HepG2 (cell line): ENCODE measurements around the gene RBM15B. TPM values are rescaled to one million over a fixed set of nuclear protein-coding genes. Genes with fewer than 3 reads are reported as not detected.
A peak's percentile ranks its signal among the peaks of the same experiment; 100 is the strongest.

Experiments
- ATAC-seq: fragments of 200-7000 bp; cut with Tn5 transposase; 3 replicates; pipeline ENCODE4 v1.9.1; 2020; ENCODE audit warnings: mild to moderate bottlenecking, moderate library complexity
- BruUV-seq: library from RNA; stranded (reverse); fragments of 400-500 nt; replicated peaks from 2 replicates; lab custom pipeline; 2021; lab: Mats Ljungman, UMichigan
- CTCF ChIA-PET: fragments of 300-600 bp; formaldehyde crosslinking; extraction: SDS; loops from one replicate; lab custom pipeline; 2021; ENCODE audit warnings: low total read pairs, inconsistent platforms, low intra/inter-chr PET ratio; lab: Yijun Ruan, JAX
- POLR2A ChIA-PET: fragments of 350-600 bp; sonication (Branson Sonifier 250); formaldehyde crosslinking; loops from one replicate; lab custom pipeline; 2020; ENCODE audit warnings: antibody characterized with exemption, inconsistent platforms; lab: Yijun Ruan, JAX
- DNase-seq: peaks from one replicate; pipeline ENCODE4 v3.0.0-alpha.2; 2015; ENCODE audit warnings: low spot score
- FAIRE-seq: peaks from 3 replicates; lab custom pipeline; 2011; peaks lifted over from hg19 to GRCh38; lab: Jason Lieb, UNC
- H2AFZ ChIP-seq: one replicate; pipeline ENCODE4 v1.6.1; 2011; ENCODE audit warnings: low read length, inconsistent platforms
- H3K27ac ChIP-seq: fragments of 300-600 bp; 3 replicates; pipeline ENCODE4 v1.8.0; 2011; ENCODE audit warnings: mixed run types, mild to moderate bottlenecking, mixed read lengths, low read length, inconsistent platforms; ENCODE audit not compliant: insufficient read depth; ENCODE audit errors: extremely low read length
- H3K27me3 ChIP-seq, 2 experiments: fragments of 200-600 bp in 1 of 2; 2 replicates in 1 of 2; 3 replicates in 1 of 2; pipeline versions ENCODE4 v1.6.0 to v1.8.0; 2011; ENCODE audit warnings: low read length in 2 of 2, mild to moderate bottlenecking in 2 of 2, moderate library complexity in 2 of 2, inconsistent platforms in 1 of 2; ENCODE audit not compliant: insufficient read depth in 2 of 2, control insufficient read depth in 1 of 2
- H3K36me3 ChIP-seq, 2 experiments: fragments of 200-600 bp in 1 of 2; replicated peaks in 1 of 2; 2 replicates in 1 of 2; 3 replicates in 1 of 2; pipeline versions ENCODE4 v1.5.1 to v1.8.0; 2011; ENCODE audit warnings: low read length in 2 of 2, inconsistent platforms in 1 of 2; ENCODE audit not compliant: insufficient read depth in 2 of 2, control insufficient read depth in 1 of 2
- H3K4me1 ChIP-seq: 2 replicates; pipeline ENCODE4 v1.5.1; 2012; ENCODE audit warnings: low read length, inconsistent platforms; ENCODE audit not compliant: insufficient read depth
- H3K4me2 ChIP-seq: 2 replicates; pipeline ENCODE4 v1.6.0; 2011; ENCODE audit warnings: low read depth, low read length, inconsistent platforms
- H3K4me3 ChIP-seq, 3 experiments: fragments of 200-600 bp in 1 of 3; sonication (generic), shearing (Covaris generic) in 1 of 3; replicated peaks in 1 of 3; 2 replicates each; pipeline ENCODE4 v1.5.1; 2011 to 2016; ENCODE audit warnings: low read length in 3 of 3, inconsistent platforms in 2 of 3, low read depth in 2 of 3, mild to moderate bottlenecking in 2 of 3, control low read depth in 1 of 3, mixed read lengths in 1 of 3; ENCODE audit not compliant: insufficient read depth in 1 of 3
- H3K79me2 ChIP-seq: one replicate; pipeline ENCODE4 v1.6.1; 2011; ENCODE audit warnings: low read length, inconsistent platforms; ENCODE audit not compliant: insufficient read depth
- H3K9ac ChIP-seq: 2 replicates; pipeline ENCODE4 v1.6.0; 2011; ENCODE audit warnings: mild to moderate bottlenecking, low read depth, low read length, inconsistent platforms; ENCODE audit not compliant: insufficient read depth
- H3K9me3 ChIP-seq: 2 replicates; pipeline ENCODE4 v1.5.1; 2012; ENCODE audit warnings: mild to moderate bottlenecking, low read length
- H4K20me1 ChIP-seq: 2 replicates; pipeline ENCODE4 v1.6.0; 2011; ENCODE audit warnings: inconsistent platforms, mild to moderate bottlenecking, low read length, moderate library complexity; ENCODE audit not compliant: insufficient read depth
- SUZ12 ChIP-seq: fragments of 150-350 bp; IDR thresholded peaks from 2 replicates; pipeline ENCODE4 v1.6.1; 2014; ENCODE audit warnings: low read depth, low read length
- ZBTB33 ChIP-seq: sonication (generic); formaldehyde crosslinking; IDR thresholded peaks from 2 replicates; pipeline ENCODE4 v1.4.0; 2020; ENCODE audit warnings: missing genetic modification reagents
- ZNF652 ChIP-seq: IDR thresholded peaks from 2 replicates; pipeline ENCODE4 v1.6.1; 2016; ENCODE audit warnings: low read depth, borderline replicate concordance
- WGBS: methylation state at CpG from one replicate; pipeline ENCODE4 v1.1.6; 2017; ENCODE audit warnings: low lambda C conversion rate; 5-methylcytosine and 5-hydroxymethylcytosine counted together
- in situ Hi-C: cut with HindIII; loops from 2 replicates; pipeline ENCODE4 v1.10.0; 2017; ENCODE audit warnings: low pct_unique_long_range_greater_than_20kb; ENCODE audit not compliant: extremely low pct_ligation_motif_present
- intact Hi-C: fragments of 100-400 bp; cut with micrococcal nuclease; formaldehyde crosslinking; loops from one replicate; pipeline ENCODE4 v1.10.0; 2022; ENCODE audit not compliant: unreplicated experiment
- polyA plus RNA-seq, 8 experiments: library from polyadenylated mRNA; depleted of rRNA in 3 of 8; stranded (reverse) in 7 of 8; unstranded in 1 of 8; fragments of >200 nt; fragmentation: Illumina TruSeq in 4 of 8; extraction: Trizol in 4 of 8; gene quantifications; 2 replicates each; pipeline versions ENCODE4 v1.2.1 to v1.2.3, GENCODE V29; 2011 to 2016; ENCODE audit warnings: low read depth in 4 of 8, missing spikeins in 1 of 8, mixed read lengths in 1 of 8; ENCODE audit not compliant: insufficient read depth in 1 of 8
- total RNA-seq, 5 experiments: library from RNA; depleted of rRNA; stranded (reverse); fragments of >200 nt; fragmentation: Illumina TruSeq; extraction: Trizol; gene quantifications; 2 replicates each; pipeline ENCODE4 v1.2.3, GENCODE V29; 2016; ENCODE audit warnings: low read depth in 1 of 5

Gene RBM15B
- total and polyA plus RNA-seq, 2 of the 13 experiments (the other 11 are each of a cell fraction or from before 2014, with no cell fraction given), result 8.2 to 19.3 TPM

DNA sequence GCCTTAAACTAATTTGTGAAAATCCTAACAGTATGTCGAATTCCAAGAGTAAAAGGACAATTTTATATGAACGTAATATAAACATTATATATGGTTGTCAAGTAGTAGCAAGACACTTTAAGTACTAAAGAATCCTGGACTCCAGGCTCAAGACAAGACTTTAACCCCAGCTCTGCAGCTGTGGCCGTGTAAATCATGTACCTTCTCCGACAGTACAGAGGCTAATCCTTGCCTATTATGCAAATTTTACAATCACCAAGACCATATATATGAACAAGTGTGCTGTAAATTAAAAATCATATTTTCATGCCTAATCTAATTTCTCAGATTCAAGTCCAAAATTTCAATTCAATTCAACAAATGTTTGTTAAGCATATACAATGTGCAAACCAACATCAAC lies 35.8 kb downstream of the RBM15B start:
- 93% methylated on average over 4 of the region's 4 CpGs for WGBS
- H4K20me1 ChIP-seq, result no peaks in the 10 kb centered on the region
- CTCF ChIA-PET, result no interaction called here
- no peaks in the 10 kb centered on the region for H3K4me1 ChIP-seq
- no peak for ATAC-seq
- no peaks in the 10 kb centered on the region for H3K9me3 ChIP-seq
- H3K4me3 ChIP-seq, result no peak overlapping the region
- peaks cover 15 to 49% of the 10 kb centered on the region in 2 experiments for H3K36me3 ChIP-seq
- TF ChIP-seq ZNF652 (CRISPR knock-in tag), result no peak
- no peak for DNase-seq
- no peak overlapping the region for H3K9ac ChIP-seq
- H3K79me2 ChIP-seq, result no peaks in the 10 kb centered on the region
- H2AFZ ChIP-seq, result no peak overlapping the region
- in situ Hi-C loops, result no loop called here
- H3K4me2 ChIP-seq, result no peak overlapping the region
- POLR2A ChIA-PET, result no interaction called here
- BruUV-seq, result no TSS peak
- H3K27ac ChIP-seq, result no peak overlapping the region
- intact Hi-C loops, result no loop called here
- FAIRE-seq, result no peak
- no peaks in the 10 kb centered on the region for H3K27me3 ChIP-seq

DNA sequence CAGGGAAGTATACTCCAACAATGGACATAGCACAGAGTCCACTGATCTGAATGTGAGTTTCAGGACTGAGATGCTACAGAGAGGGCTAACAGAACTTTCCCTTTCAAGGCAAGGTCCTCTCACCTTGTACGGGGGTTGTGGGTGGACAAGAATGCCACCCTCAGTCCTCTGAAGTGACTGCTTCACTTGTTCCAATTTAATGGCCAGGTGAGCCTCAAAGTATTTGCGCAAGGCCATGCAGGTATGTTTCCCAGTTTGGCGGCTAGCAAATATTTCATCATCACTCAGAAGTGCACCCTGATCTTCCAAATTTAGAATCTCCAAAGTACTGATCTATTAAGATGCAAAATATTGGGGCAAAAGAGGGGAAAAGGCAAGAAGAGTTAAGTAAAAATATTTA lies 38.1 kb downstream of the RBM15B start:
- Histone ChIP-seq H3K27me3 (no peaks in the 10 kb centered on the region), H3K27ac (no peak overlapping the region), H4K20me1 (no peaks in the 10 kb centered on the region), H3K4me3 (no peak overlapping the region), H3K79me2 (no peaks in the 10 kb centered on the region), H3K4me1 (peaks cover 2% of the 10 kb centered on the region; the same call in 1 of the 2 replicates), H2AFZ (no peak overlapping the region)
- in situ Hi-C loops, result no loop called here
- FAIRE-seq (no peak), ATAC-seq (no peak)
- intact Hi-C loops, result no loop called here
- POLR2A ChIA-PET, result no interaction called here
- BruUV-seq, result no TSS peak
- TF ChIP-seq ZBTB33, result peak; percentile 65
- TF ChIP-seq SUZ12, result no peak
- TF ChIP-seq, all 625 proteins: peak for 1
- Histone ChIP-seq H3K4me2 (no peak overlapping the region), H3K9me3 (no peaks in the 10 kb centered on the region), H3K36me3 (peaks cover 11 to 45% of the 10 kb centered on the region in 2 experiments), H3K9ac (no peak overlapping the region)
- no peak for DNase-seq
- CTCF ChIA-PET, result no interaction called here
- WGBS, result 85% methylated on average over 3 of the region's 3 CpGs
